ENCODE measurements around the gene AXIN1.

Gene AXIN1

GRCh38 chr16:320206-320605 lies 32.3 kb downstream of the AXIN1 start:
- H3K4me3 ChIP-seq (ENCODE audit: low read depth, low read length): no peak overlapping the region
- TF ChIP-seq, protein P1, sequence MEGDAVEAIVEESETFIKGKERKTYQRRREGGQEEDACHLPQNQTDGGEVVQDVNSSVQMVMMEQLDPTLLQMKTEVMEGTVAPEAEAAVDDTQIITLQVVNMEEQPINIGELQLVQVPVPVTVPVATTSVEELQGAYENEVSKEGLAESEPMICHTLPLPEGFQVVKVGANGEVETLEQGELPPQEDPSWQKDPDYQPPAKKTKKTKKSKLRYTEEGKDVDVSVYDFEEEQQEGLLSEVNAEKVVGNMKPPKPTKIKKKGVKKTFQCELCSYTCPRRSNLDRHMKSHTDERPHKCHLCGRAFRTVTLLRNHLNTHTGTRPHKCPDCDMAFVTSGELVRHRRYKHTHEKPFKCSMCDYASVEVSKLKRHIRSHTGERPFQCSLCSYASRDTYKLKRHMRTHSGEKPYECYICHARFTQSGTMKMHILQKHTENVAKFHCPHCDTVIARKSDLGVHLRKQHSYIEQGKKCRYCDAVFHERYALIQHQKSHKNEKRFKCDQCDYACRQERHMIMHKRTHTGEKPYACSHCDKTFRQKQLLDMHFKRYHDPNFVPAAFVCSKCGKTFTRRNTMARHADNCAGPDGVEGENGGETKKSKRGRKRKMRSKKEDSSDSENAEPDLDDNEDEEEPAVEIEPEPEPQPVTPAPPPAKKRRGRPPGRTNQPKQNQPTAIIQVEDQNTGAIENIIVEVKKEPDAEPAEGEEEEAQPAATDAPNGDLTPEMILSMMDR (IDR thresholded peaks at IDR 0.05; ENCODE audit: low read depth, low read length): no peak
- H3K9me3 ChIP-seq (ENCODE audit: severe bottlenecking): no peaks in the 10 kb centered on the region
- H3K27ac ChIP-seq: no peak overlapping the region
- peaks cover 11% of the 10 kb centered on the region for H3K36me3 ChIP-seq
- no peak for DNase-seq
- H3K27me3 ChIP-seq (ENCODE audit: insufficient read depth, low read depth, severe bottlenecking): no peaks in the 10 kb centered on the region

DNA sequence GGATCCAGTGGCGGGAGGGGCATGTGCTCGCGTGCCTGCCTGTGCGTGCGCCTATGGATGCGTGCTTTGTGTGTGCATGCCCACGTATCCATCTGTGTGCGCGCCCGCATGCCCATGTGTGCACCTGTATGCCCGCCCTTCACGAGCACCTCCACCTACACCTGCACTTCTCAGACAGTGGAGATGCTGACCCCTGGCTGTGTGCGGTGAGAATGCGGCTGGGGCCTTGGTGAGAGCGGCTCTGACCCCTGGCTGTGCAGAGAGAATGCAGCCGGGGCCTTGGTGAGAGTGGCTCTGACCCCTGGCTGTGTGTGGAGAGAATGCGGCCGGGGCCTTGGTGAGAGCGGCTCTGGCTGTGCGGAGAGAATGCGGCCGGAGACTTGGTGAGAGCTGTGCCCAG lies 33.9 kb downstream of the AXIN1 start:
- DNase-seq: peak; percentile 29
- H3K36me3 ChIP-seq: peaks cover 21% of the 10 kb centered on the region
- no peak overlapping the region for H3K4me3 ChIP-seq (ENCODE audit: low read depth, low read length)
- H3K9me3 ChIP-seq (ENCODE audit: severe bottlenecking): no peaks in the 10 kb centered on the region
- H3K27me3 ChIP-seq (ENCODE audit: insufficient read depth, low read depth, severe bottlenecking): no peaks in the 10 kb centered on the region
- no peak overlapping the region for H3K27ac ChIP-seq
- TF ChIP-seq, protein P1 (IDR thresholded peaks at IDR 0.05; ENCODE audit: low read depth, low read length): peak; percentile 52

- peaks cover 30% of the 10 kb centered on the region for H3K36me3 ChIP-seq
- no peak overlapping the region for H3K27ac ChIP-seq
- no peak overlapping the region for H3K4me3 ChIP-seq (ENCODE audit: low read depth, low read length)
- TF ChIP-seq, protein P1 (IDR thresholded peaks at IDR 0.05; ENCODE audit: low read depth, low read length): no peak
- no peaks in the 10 kb centered on the region for H3K27me3 ChIP-seq (ENCODE audit: insufficient read depth, low read depth, severe bottlenecking)
- no peak for DNase-seq
- H3K9me3 ChIP-seq (ENCODE audit: severe bottlenecking): no peaks in the 10 kb centered on the region
These were observed 34.9 kb downstream of the AXIN1 start for GRCh38 chr16:317583-317982.

GRCh38 chr16:316741-317464 lies 35.6 kb downstream of the AXIN1 start:
- TF ChIP-seq, protein P1 (IDR thresholded peaks at IDR 0.05; ENCODE audit: low read depth, low read length): no peak
- Histone ChIP-seq H3K36me3 (peaks cover 36% of the 10 kb centered on the region), H3K27ac (no peak overlapping the region), H3K9me3 (ENCODE audit: severe bottlenecking) (no peaks in the 10 kb centered on the region), H3K27me3 (ENCODE audit: insufficient read depth, low read depth, severe bottlenecking) (no peaks in the 10 kb centered on the region), H3K4me3 (ENCODE audit: low read depth, low read length) (no peak overlapping the region)
- DNase-seq: no peak

DNA sequence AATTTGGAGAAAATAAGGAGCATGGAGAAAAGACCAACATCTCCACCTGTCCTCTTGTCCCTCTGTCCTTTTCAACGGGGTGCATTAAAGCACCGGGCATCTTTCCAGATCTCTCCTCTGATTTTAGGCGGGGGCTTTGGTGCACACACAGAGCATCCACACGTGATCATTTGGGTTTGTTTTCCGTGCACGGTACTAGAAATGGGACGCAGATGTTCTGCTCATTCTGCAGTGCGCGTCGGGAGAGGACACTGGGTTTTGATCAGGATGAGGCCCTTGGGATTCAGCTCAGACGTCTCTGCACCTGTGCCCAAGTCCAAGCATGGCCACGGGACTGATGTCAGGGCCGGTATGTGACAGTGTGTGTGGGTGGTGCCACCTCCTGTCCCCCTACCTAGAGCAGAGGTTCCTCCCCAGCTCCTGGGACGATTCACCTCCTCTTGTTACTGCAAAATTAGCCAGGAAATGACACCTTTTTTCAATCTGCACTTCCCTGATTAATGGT lies 37.7 kb downstream of the AXIN1 start:
- TF ChIP-seq, protein P1 (IDR thresholded peaks at IDR 0.05; ENCODE audit: low read depth, low read length): no peak
- Histone ChIP-seq H3K27me3 (ENCODE audit: insufficient read depth, low read depth, severe bottlenecking) (no peaks in the 10 kb centered on the region), H3K4me3 (ENCODE audit: low read depth, low read length) (no peak overlapping the region), H3K9me3 (ENCODE audit: severe bottlenecking) (no peaks in the 10 kb centered on the region), H3K36me3 (peaks cover 44% of the 10 kb centered on the region), H3K27ac (no peak overlapping the region)
- no peak for DNase-seq

GRCh38 chr16:314351-314750 lies 38.2 kb downstream of the AXIN1 start:
- DNase-seq: no peak
- TF ChIP-seq, protein P1 (IDR thresholded peaks at IDR 0.05; ENCODE audit: low read depth, low read length): no peak
- Histone ChIP-seq H3K9me3 (ENCODE audit: severe bottlenecking) (no peaks in the 10 kb centered on the region), H3K36me3 (peaks cover 45% of the 10 kb centered on the region), H3K27me3 (ENCODE audit: insufficient read depth, low read depth, severe bottlenecking) (no peaks in the 10 kb centered on the region), H3K4me3 (ENCODE audit: low read depth, low read length) (no peak overlapping the region), H3K27ac (no peak overlapping the region)
